HEK293 (cell line): Measurements from ENCODE around the gene MAP6.

Source experiments
- CTCF ChIA-PET: fragments of 350-600 bp; formaldehyde crosslinking; extraction: SDS; loops from one replicate; lab custom pipeline; 2021; ENCODE audit warnings: antibody characterized with exemption; lab: Yijun Ruan, JAX
- POLR2A ChIA-PET: fragments of 300-600 bp; formaldehyde crosslinking; extraction: SDS; loops from one replicate; lab custom pipeline; 2020; ENCODE audit warnings: antibody characterized with exemption, inconsistent platforms; lab: Yijun Ruan, JAX
- H3K27ac ChIP-seq: fragments of 200-500 bp; sonication (Bioruptor generic); 2 replicates; pipeline ENCODE4 v1.5.1; 2014; ENCODE audit warnings: low read depth, low read length, control low read depth, inconsistent platforms; ENCODE audit errors: extremely low read depth
- H3K36me3 ChIP-seq, 2 experiments: fragments of 200-500 bp in 1 of 2; sonication (Bioruptor generic) in 1 of 2; 1 replicate in 1 of 2; 2 replicates in 1 of 2; pipeline ENCODE4 v1.5.1; 2014 to 2017; ENCODE audit warnings: inconsistent platforms in 2 of 2, low read length in 2 of 2; ENCODE audit not compliant: control insufficient read depth in 2 of 2, insufficient read depth in 1 of 2
- H3K4me1 ChIP-seq: fragments of 200-500 bp; sonication (Bioruptor generic); 2 replicates; pipeline ENCODE4 v1.5.1; 2014; ENCODE audit warnings: mild to moderate bottlenecking, low read length, inconsistent platforms; ENCODE audit not compliant: control insufficient read depth, insufficient read depth
- H3K4me3 ChIP-seq: 2 replicates; pipeline ENCODE4 v1.5.1; 2011; ENCODE audit warnings: low read depth, mild to moderate bottlenecking, control low read depth, low read length, moderate library complexity
- H3K9me3 ChIP-seq: fragments of 200-500 bp; sonication (Bioruptor generic); 2 replicates; pipeline ENCODE4 v1.5.1; 2014; ENCODE audit warnings: low read depth, low read length, inconsistent platforms; ENCODE audit not compliant: control insufficient read depth, insufficient read depth
- KLF1 ChIP-seq: fragments of 450-650 bp; formaldehyde crosslinking; IDR thresholded peaks from 2 replicates; pipeline ENCODE4 v1.5.1; 2016; ENCODE audit warnings: missing biosample characterization, missing genetic modification characterization
- MEIS1 ChIP-seq: sonication (generic); formaldehyde crosslinking; IDR thresholded peaks from 2 replicates; pipeline ENCODE4 v1.8.1; 2022; ENCODE audit warnings: missing genetic modification reagents, mild to moderate bottlenecking, borderline replicate concordance
- MZF1 ChIP-seq: fragments of 450-650 bp; formaldehyde crosslinking; IDR thresholded peaks from 2 replicates; pipeline ENCODE4 v1.5.1; 2017; ENCODE audit warnings: missing biosample characterization, missing genetic modification characterization, borderline replicate concordance
- PATZ1 ChIP-seq: fragments of 450-650 bp; formaldehyde crosslinking; IDR thresholded peaks from 2 replicates; pipeline ENCODE4 v1.5.1; 2016; ENCODE audit warnings: missing biosample characterization, missing genetic modification characterization
- PRDM4 ChIP-seq: fragments of 450-650 bp; formaldehyde crosslinking; IDR thresholded peaks from 2 replicates; pipeline ENCODE4 v1.5.1; 2017; ENCODE audit warnings: missing biosample characterization, missing genetic modification characterization
- REST ChIP-seq: fragments of 450-650 bp; formaldehyde crosslinking; IDR thresholded peaks from 2 replicates; pipeline ENCODE4 v1.5.1; 2016; ENCODE audit warnings: missing biosample characterization, missing genetic modification characterization
- ZNF10 ChIP-seq: fragments of 450-650 bp; formaldehyde crosslinking; IDR thresholded peaks from 2 replicates; pipeline ENCODE4 v1.5.1; 2017; ENCODE audit warnings: missing biosample characterization, missing genetic modification characterization
- ZNF114 ChIP-seq: fragments of 450-650 bp; formaldehyde crosslinking; IDR thresholded peaks from 2 replicates; pipeline ENCODE4 v1.5.0; 2017; ENCODE audit warnings: missing biosample characterization, missing genetic modification characterization
- ZNF202 ChIP-seq: fragments of 450-650 bp; formaldehyde crosslinking; IDR thresholded peaks from 2 replicates; pipeline ENCODE4 v1.5.1; 2016; ENCODE audit warnings: missing biosample characterization, missing genetic modification characterization, borderline replicate concordance
- ZNF214 ChIP-seq: fragments of 450-650 bp; formaldehyde crosslinking; IDR thresholded peaks from 2 replicates; pipeline ENCODE4 v1.5.1; 2017; ENCODE audit warnings: missing biosample characterization, mild to moderate bottlenecking, missing genetic modification characterization, borderline replicate concordance
- ZNF266 ChIP-seq: fragments of 450-650 bp; formaldehyde crosslinking; IDR thresholded peaks from 2 replicates; pipeline ENCODE4 v1.5.1; 2016; ENCODE audit warnings: missing biosample characterization, missing genetic modification characterization, low read depth
- ZNF404 ChIP-seq: fragments of 450-650 bp; formaldehyde crosslinking; IDR thresholded peaks from 2 replicates; pipeline ENCODE4 v1.5.1; 2017; ENCODE audit warnings: missing biosample characterization, missing genetic modification characterization
- ZNF416 ChIP-seq: fragments of 450-650 bp; formaldehyde crosslinking; IDR thresholded peaks from 2 replicates; pipeline ENCODE4 v1.5.1; 2016; ENCODE audit warnings: missing biosample characterization, missing genetic modification characterization
- ZNF521 ChIP-seq: fragments of 450-650 bp; formaldehyde crosslinking; IDR thresholded peaks from 2 replicates; pipeline ENCODE4 v1.5.1; 2017; ENCODE audit warnings: missing biosample characterization, mild to moderate bottlenecking, missing genetic modification characterization
- ZNF530 ChIP-seq: fragments of 450-650 bp; formaldehyde crosslinking; IDR thresholded peaks from 2 replicates; pipeline ENCODE4 v1.5.1; 2016; ENCODE audit warnings: low read depth, missing biosample characterization, missing genetic modification characterization
- ZNF555 ChIP-seq: fragments of 450-650 bp; formaldehyde crosslinking; conservative IDR thresholded peaks from 2 replicates; pipeline ENCODE4 v1.5.1; 2017; ENCODE audit warnings: missing biosample characterization, mild to moderate bottlenecking, missing genetic modification characterization, inconsistent platforms
- ZNF560 ChIP-seq: fragments of 450-650 bp; formaldehyde crosslinking; IDR thresholded peaks from 2 replicates; pipeline ENCODE4 v1.5.1; 2017; ENCODE audit warnings: missing biosample characterization, missing genetic modification characterization, borderline replicate concordance
- ZNF660 ChIP-seq: fragments of 450-650 bp; IDR thresholded peaks from 2 replicates; pipeline ENCODE4 v1.5.1; 2018; ENCODE audit warnings: missing biosample characterization, mild to moderate bottlenecking, missing genetic modification characterization
- ZNF747 ChIP-seq: fragments of 450-650 bp; formaldehyde crosslinking; IDR thresholded peaks from 2 replicates; pipeline ENCODE4 v1.5.1; 2016; ENCODE audit warnings: missing biosample characterization, missing genetic modification characterization
- ZNF843 ChIP-seq: fragments of 450-650 bp; formaldehyde crosslinking; IDR thresholded peaks from 2 replicates; pipeline ENCODE4 v1.5.1; 2016; ENCODE audit warnings: missing biosample characterization, missing genetic modification characterization
- ZSCAN18 ChIP-seq: fragments of 450-650 bp; formaldehyde crosslinking; IDR thresholded peaks from 2 replicates; pipeline ENCODE4 v1.5.1; 2016; ENCODE audit warnings: missing biosample characterization, missing genetic modification characterization
- ZXDB ChIP-seq: fragments of 450-650 bp; formaldehyde crosslinking; IDR thresholded peaks from 2 replicates; pipeline ENCODE4 v1.5.1; 2016; ENCODE audit warnings: missing biosample characterization, missing genetic modification characterization

The MAP6 gene

GRCh38 chr11:75627906-75628668 lies 40.8 kb downstream of the MAP6 start:
- no peak overlapping the region for H3K4me3 ChIP-seq
- POLR2A ChIA-PET, result no interaction called here
- no peaks in the 10 kb centered on the region for H3K9me3 ChIP-seq
- TF ChIP-seq ZNF660 (tag by site-specific recombination), result no peak
- no peak for TF ChIP-seq ZNF843
- no peak for TF ChIP-seq ZNF202
- no peak for TF ChIP-seq ZXDB (tag by site-specific recombination)
- no peak for TF ChIP-seq ZNF521 (tag by site-specific recombination)
- no peak for TF ChIP-seq PATZ1
- TF ChIP-seq ZNF214 (tag by site-specific recombination), result no peak
- no peak for TF ChIP-seq REST (tag by site-specific recombination)
- TF ChIP-seq PRDM4 (tag by site-specific recombination), result no peak
- TF ChIP-seq ZNF530 (tag by site-specific recombination), result no peak
- TF ChIP-seq MZF1 (tag by site-specific recombination), result no peak
- no peak for TF ChIP-seq ZNF10
- no peak for TF ChIP-seq ZNF747 (tag by site-specific recombination)
- no peaks in the 10 kb centered on the region for H3K36me3 ChIP-seq
- H3K4me1 ChIP-seq, result no peaks in the 10 kb centered on the region
- CTCF ChIA-PET, result no interaction called here
- no peak overlapping the region for H3K27ac ChIP-seq

- Histone ChIP-seq H3K9me3 (no peaks in the 10 kb centered on the region), H3K27ac (no peak overlapping the region), H3K36me3 (no peaks in the 10 kb centered on the region), H3K4me3 (no peak overlapping the region), H3K4me1 (no peaks in the 10 kb centered on the region)
- ChIA-PET POLR2A (no interaction called here), CTCF (interaction anchor here (1.8 kb wide), 1 partner anchor 29 kb away, joined by 10 read pairs; no protein-coding TSS in a partner anchor)
- TF ChIP-seq ZNF404, result no peak
- no peak for TF ChIP-seq MEIS1 (CRISPR knock-in tag)
- TF ChIP-seq KLF1 (tag by site-specific recombination), result no peak
- no peak for TF ChIP-seq ZNF114 (tag by site-specific recombination)
- TF ChIP-seq ZNF555 (tag by site-specific recombination), result no peak
- TF ChIP-seq ZNF416 (tag by site-specific recombination), result no peak
- TF ChIP-seq ZNF560, result no peak
- no peak for TF ChIP-seq ZSCAN18 (tag by site-specific recombination)
- TF ChIP-seq ZNF266 (tag by site-specific recombination), result no peak
These were observed 41.8 kb downstream of the MAP6 start for GRCh38 chr11:75626889-75627529.
